GM21576 (cell line): ENCODE results near the gene HYKK.
"Not testable (repeated sequence)": the region's sequence is repeated elsewhere in the genome, so short reads cannot be mapped to it uniquely, and the experiment has no call there.

Experiments used
- ATAC-seq: cut with Tn5 transposase; IDR thresholded peaks from one replicate; pipeline ENCODE4 v1.9.1; 2021; ENCODE audit warnings: mild to moderate bottlenecking, moderate library complexity; ENCODE audit not compliant: unreplicated experiment

HYKK gene

DNA sequence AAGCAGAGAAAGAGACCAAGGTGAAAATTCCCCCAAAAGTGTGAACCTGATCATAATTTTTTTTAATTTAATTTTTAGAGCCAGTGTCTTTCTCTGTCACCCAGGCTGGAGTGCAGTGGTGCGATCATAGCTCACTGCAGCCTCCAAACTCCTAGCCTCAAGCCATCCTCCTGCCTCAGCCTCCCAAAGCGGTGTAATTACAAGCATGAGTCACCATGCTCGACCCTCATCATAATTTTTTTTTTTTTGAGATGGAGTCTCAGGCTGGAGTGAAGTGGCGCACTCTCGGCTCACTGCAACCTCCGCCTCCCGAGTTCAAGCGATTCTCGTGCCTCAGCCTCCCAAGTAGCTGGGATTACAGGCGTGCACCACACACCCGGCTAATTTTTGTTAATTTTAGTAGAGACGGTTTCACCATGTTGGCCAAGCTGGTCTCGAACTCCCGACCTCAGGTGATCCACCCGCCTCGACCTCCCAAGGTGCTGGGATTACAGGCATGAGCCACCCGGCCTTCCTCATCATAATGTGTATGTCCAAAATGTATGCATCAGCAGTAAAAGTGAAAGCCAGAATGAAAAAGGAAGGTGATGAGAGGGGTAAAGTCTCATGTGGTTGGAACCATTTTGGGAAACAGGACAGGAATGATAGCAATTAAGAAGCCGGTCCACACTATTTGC is 32.2 kb downstream of the HYKK start:
- ATAC-seq: not testable (repeated sequence)

DNA sequence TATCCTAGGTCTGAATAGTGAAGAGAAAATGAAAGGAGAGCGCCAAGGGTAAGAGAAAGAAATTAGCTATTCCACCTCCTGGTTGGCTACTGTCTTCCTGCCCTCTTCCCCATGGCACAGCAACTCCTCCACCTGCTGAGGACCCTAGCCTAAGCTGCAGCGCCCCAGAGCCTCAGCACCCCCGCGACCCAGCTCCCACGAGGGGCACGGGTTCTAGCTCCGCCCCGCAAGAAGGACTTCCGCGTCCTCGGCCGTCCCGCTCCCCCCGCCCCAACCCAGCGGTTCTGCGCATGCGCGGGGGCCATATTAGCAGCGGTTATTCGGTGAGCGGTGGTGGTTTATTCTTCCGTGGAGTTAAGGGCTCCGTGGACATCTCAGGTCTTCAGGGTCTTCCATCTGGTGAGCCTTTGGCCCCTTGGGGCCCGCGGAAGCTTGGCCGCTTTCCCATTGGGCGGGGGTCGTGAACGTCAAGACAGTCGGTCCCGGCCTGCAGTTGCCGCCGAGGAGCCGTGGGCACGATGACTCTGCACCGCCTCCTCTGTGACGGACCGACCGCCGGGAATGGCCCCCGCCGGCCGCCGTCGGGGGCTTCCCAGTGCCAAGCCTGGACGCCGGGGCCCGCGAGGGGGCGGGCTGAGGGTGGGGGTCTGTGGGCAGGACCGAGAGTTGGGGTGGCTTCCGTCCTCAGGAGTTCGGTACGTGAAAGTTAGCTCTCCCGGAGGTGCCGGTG is 32.9 kb downstream of the HYKK start, which contains the start of gene PSMA4:
Gene PSMA4, plus strand, starts transcription at position 304 of the 730 bp plus-strand sequence. CDS start 1,484 bp downstream, outside the sequence.
- peak; percentile 70 for ATAC-seq

DNA sequence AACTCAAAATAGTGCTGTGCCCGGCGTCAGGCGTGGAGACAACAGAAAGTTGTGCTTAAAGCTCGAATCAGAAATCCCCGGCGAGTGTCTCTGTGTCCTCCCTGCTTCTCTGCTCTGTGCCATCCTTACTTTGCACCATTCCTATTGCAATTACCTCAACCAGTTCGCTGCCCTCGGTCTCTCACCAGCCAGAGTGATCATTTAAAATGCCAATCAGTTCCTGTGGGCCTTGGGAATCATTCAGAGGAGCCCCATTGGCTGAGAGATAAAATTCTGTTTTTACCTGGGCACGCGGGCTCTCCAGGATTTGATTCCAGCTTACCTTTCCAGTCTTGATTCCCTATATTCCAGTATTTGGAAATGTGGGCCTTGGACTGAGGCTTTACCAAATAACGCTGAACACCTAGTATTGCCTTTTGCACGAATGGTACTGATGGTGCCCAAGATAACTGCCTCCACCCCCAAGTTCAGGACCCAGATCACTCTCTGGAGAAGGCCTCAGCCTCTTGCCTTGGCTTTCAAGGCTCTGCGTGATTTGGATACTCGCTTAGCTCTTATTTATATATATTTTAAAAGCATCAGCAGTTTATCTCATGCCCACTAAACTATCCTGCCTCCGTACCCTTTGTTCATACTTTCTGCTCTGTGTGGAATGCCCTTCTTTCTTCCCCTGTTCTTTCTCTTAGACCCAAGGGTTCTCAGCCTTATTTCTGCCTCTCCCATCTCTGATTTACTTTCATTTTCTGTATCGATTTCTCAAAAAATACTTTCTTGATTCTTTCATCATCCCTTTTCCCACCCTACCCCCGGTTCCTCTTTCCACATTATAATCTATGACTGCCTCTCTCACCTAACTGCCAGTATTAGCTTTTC is 33.7 kb downstream of the HYKK start:
- no peak for ATAC-seq

DNA sequence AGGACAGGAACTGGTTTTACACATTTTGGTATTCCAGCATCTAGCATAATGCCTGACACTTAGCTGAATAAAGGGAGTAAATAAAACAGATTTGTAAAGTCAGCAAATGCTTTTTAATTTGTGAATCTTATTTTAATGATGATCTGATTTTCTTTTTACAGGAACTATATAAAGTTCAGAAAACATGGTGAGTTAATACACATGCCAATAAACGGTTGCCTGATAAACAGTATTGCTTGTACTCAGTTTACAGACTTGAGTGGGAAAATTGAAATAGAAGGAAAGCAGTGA is 34.3 kb downstream of the HYKK start:
- no peak for ATAC-seq

DNA sequence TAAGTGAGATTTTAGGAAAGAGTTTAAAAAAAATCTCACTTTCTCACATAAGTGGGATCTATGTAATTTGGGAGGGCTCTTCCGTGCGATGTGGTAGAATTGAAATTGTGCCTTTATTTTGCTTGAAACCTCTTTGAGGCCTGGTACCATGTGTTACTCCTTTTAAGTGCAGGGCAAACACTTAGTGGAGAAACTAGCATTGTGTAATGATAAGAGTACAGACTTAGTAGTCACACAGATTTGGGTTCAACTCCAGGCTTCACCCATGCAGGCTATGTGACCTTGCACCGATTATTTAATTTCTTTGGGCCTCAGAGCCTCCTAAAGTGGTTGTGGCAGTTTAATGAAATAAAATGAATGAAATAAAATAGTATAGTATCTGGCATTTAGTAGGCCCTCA is 35.3 kb downstream of the HYKK start:
- ATAC-seq: no peak

DNA sequence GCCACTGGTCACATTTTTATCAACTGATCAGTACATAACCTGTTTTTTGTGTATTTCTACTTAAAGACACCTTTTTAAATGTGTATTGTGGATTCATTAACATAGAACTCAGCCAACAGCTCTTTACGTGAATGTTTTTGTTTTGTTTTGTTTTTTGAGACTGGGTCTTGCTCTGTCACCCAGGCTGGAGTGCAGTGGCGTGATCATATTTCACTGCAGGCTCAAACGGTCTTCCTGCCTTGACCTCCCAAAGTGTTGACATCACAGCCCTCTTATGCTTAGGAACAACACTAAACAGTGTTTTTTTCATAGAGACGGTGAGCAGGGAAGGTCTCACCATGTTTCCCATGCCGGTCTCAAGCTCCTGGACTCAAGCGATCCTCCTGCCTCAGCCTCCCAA is 42.8 kb downstream of the HYKK start:
- no peak for ATAC-seq

DNA sequence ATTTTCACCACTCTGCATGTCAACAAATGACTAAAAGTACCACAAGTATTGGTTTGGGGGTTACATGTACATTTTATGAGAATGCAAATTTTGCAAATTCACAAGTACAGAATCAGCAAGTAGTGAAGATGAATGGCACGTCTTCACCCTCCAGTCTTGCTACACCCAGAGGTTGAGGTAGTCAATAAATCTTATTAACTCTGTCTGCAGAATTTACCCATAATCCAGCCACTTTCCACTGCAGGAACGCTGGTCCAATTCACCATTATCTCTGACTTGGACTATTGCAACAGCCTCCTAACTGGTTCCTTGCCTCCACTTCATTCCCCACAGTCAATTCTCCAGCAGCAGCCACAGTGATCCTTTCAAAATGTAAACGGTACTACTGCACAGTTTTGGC is 43.4 kb downstream of the HYKK start:
- ATAC-seq: no peak

DNA sequence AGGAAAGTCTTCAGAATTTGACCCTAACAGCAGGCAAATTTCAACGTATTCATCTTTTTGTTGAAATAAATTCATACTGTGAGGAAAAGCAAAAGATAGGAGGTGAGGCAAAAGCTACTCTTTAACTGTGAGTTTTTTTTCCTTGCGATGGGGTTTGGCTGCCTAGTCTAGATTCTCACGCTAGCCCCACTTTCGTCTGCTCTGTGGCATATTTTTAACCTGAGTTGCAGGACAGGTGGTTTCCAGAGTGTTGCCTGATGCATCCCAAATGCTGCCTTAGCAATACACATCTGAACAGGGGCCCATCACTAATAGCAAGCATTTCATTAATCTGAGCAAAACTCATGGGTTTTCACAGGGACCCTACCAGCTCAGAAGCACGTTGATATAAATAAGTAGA is 44.5 kb downstream of the HYKK start:
- ATAC-seq: no peak

DNA sequence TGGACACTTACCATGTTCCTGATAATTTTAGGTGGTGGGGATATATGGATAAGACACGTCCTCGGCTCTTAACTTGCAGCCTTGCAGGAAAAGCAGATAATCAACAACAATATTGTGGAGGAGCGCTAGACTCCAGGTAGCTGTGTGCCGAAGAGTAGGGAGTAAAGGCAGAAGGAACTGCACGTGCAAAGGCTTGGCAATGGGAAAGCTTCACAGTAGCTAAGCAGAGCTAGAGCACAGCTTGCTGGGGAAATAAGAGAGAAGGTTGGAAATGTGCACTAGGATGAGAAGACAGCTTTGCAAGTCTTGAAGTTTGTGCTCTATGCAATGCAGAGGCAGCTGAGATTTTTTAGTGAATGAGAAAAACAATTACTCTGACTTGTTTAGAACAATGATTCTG is 45.2 kb downstream of the HYKK start:
- ATAC-seq: no peak

DNA sequence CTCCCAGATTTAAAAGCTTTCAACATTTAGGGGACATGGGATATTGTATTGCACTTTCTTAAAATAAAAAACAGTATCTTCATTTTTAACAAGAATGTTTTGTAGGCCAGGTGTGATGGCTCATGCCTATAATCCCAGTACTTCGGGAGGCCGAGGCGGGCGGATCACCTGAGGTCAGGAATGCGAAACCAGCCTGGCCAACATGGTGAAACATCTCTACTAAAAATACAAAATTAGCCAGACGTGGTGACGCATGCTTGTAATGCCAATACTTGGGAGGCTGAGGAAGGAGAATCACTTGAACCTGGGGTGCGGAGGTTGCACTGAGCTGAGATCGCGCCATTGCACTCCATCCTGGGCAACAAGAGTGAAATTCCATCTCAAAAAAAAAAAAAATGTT is 52.8 kb downstream of the HYKK start:
- ATAC-seq: not testable (repeated sequence)

DNA sequence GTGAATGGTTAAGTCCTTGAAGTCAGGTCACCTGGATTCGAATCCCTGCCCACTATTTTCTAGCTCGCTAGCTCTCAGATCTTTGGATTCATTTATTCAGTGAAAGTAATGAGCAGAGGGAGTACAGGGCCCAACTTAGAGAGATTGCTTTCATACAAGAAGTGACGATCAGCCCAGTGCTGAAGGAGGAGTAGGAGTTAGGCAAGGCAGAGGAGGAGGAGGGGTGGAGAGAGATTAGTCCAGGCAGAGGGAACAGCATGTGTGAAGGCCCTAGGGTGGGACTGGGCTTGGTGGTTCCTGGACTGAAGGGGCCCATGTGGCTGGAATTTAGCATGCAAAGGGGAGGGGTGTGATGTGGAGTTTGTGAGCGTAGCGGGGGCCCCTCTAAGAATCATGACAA is 54.1 kb downstream of the HYKK start:
- ATAC-seq: no peak

DNA sequence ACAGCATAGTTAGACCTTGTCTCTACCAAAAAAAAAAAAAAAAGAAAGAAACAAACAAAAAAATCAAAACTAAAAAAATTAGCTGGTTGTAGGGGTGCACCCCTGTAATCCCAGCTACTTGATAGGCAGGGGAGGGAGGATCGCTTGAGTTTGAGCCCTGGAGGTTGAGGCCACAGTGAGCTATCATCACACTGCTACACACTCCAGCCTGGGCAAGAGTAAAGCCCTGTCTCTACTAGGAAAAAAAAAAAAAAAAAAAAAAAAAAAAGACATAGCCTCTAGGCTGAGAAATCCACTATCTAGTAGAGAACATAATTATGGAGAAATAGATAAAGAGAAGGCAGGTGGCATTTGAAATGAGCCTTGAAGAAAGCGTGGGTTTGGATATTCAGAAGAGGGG is 55.7 kb downstream of the HYKK start:
- no peak for ATAC-seq

DNA sequence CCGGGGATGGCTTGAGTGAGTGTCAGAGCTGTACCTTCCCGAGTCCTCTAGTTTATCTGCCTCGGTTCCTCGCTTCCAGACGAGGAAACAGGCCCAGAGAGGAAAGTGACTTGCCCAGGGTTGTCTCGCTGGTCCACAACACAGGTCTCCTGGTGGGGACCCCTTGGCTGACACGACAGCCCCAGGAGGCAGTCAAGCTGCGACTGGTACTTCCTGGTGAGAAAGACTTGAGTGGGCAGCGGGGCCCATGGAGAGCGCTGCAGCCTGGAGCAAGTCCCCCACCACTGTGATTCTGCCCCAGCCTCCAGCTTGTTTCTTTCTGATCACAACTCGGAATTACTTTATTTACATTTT is 57.3 kb downstream of the HYKK start:
- ATAC-seq: no peak

DNA sequence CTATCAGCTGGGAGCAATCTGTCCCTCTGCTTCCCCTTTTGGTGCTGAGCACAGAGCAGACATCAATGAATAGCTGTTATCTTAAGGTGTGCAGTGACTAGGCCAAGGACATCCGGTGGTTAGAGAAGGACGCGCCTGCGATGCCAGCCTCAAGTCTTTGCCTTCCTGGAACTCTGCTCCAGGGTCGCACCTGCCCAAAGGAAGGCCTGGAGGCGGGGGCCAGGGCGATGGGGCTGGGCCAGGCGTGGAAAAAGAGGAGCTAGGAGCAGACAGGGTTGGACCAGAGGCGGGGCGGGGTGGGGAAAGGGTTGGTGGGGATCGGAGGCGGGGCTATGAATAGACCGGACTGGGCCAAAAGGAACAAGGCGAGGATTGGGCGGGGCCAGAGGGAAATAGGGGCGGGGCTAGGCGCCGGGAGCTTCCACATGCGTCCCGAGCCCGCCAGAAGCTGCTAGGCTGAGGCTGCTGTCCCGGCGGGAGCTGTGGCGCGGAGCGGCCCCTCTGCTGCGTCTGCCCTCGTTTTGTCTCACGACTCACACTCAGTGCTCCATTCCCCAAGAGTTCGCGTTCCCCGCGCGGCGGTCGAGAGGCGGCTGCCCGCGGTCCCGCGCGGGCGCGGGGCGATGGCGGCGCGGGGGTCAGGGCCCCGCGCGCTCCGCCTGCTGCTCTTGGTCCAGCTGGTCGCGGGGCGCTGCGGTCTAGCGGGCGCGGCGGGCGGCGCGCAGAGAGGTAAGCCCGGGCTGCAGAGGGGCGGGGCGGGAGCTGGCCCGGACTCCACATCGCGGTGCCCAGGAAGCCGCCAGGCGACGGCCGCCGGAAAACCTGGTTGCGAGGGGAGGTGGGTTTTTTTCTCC is 57.9 kb downstream of the HYKK start, which contains the start of gene CHRNA5:
Gene CHRNA5, plus strand, starts transcription at position 424 of the 854 bp plus-strand sequence. Its CDS starts 200 bp downstream, at position 624.
- peak; percentile 72 for ATAC-seq

DNA sequence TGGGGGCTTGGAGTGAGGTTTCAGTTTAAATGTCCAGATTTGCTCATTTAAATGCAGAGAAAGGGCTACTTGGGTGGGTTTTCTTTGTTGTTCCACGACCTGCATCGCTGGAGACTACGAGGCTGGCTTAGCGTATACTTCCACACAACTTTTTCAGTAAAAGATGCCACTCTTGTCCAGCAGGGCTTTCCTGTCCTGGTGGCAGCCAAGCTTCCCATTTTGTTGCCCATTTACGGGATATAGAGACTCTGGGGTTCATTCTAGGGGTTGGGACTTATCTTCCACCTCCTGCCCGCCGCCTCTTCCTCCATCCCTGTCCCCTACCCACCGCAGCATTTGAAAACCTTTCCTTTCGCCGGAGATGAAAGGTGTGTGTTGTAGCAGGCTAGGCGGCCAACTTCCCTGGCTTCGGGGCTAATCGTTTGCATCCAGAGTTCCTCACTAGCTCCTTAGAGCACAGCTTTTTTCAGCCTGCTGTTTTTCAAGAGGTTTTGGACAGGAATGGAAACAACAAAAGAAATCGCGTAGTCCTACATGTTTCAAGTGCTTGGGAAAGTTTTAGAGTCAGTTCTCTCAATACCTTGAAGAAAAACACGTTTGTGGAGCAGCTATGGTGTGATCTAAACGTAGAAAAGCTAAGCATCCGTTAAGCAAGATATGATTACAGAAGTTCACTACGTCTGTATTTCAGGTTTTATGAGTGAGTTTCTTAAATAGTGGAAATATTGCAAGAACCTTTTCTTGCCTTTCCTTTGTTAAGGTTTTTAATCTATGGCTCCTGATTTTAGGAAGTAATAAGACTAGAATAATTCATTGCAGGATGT is 58.8 kb downstream of the HYKK start:
- peak; percentile 19 for ATAC-seq

DNA sequence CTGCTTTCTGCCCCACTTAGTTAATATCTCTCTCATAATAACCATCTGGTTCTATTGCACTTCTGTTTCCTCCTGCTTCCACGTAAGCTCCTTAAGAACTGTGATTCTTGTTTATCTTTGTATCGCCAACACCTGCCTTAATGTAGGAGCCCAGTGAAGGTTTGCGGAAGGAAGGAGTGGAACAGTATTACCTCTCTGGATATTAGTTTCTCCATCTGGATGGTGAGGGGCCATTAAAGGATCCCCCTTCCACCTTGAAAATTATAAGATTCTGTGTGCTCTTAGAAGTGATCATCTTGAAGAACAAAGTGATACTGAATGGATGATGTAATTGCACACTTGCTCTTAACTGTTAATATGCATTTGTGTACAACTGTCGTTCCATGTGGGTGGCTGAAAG is 60.2 kb downstream of the HYKK start:
- no peak for ATAC-seq

DNA sequence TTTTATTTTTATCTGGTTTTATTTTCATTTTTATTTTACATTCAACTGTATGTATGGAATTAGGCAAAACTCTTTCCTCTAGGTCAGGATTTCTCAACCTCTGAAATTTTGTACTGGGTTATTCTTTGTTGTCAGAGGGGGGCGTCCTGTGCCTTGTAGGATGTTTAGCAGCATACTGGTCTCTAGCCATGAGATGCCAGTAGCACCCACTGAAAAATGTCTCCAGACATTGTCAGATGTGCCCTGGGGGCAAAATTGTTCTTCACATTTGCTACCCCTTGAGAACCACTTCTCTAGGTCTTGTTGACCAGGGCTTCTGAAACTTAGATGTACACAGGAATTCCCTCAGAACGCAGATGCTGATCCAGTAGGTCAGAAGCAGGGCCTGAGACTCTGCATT is 63.3 kb downstream of the HYKK start:
- no peak for ATAC-seq

DNA sequence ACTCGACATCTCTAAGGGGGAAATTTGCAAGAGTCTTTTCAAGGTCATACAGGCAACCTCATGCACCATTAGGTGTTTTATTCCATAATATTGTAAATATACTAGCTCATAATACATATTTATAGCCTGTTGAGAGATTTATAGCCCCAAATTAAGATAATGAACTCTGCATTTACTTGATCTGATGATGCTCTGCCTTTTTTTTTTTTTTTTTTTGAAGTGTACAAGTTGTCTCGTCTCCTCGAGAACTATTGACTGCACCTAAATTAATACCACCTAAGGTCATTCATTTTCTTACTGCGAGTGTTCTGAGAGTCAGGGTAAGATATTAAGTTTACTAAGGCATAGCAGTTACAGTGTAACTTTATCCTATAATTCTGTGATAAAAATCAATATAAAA is 64.0 kb downstream of the HYKK start:
- ATAC-seq: no peak

DNA sequence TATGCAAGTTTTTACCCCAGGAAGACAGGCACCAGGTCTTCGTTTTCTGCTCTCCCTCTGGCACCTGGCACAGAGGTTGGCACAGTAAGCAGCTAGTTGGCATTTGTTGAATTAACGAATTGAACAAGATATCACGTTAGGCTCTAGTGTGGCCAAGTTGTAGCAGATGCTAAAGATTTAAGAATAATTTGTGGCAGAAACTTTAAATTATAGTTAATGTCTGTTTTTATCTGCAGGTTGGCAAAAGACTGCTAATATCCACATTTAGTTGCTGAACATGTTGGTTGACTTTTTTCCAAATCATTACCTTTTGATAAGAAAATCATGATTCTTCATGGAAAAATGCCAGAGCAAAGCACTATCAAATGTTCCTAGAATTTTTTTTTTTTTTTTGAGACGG is 66.0 kb downstream of the HYKK start:
- ATAC-seq: no peak

DNA sequence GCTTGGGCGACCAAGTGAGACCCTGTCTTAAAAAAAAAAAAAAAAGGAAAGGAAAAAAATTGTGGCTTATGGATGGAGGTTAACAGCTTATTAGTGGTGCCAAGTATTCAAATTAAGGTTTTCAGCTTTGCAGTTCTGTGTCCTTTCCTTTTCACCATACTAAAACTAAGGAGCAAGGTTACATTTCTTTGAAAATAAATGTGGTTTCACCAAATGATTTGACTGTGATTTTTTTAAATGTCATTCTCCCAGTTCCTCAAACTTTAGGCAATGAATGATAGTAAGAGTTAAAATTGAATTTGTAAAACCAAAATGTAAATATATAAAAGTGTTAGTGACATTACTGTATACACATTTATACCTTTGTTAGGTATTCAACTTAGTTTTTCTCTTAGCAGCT is 67.6 kb downstream of the HYKK start:
- no peak for ATAC-seq
